Keratinocyte (primary cell): ENCODE results near the gene TMEM234. TPM values are rescaled to one million over a fixed set of nuclear protein-coding genes. Genes with fewer than 3 reads are reported as not detected.

Experiments used
- DNase-seq: peaks from one replicate; pipeline ENCODE4 v3.0.0-alpha.2; 2011; ENCODE audit warnings: low read depth, missing footprints, low spot score
- FAIRE-seq: peaks from 2 replicates; lab custom pipeline; 2011; peaks lifted over from hg19 to GRCh38; lab: Jason Lieb, UNC
- H2AFZ ChIP-seq: 2 replicates; pipeline ENCODE4 v1.6.0; 2012; ENCODE audit warnings: low read length, control low read depth, inconsistent platforms; ENCODE audit not compliant: control insufficient read depth
- H3K27ac ChIP-seq: 2 replicates; pipeline ENCODE4 v1.5.1; 2011; ENCODE audit warnings: low read length; ENCODE audit not compliant: control insufficient read depth, insufficient read depth
- H3K27me3 ChIP-seq: 3 replicates; pipeline ENCODE4 v1.6.0; 2011; ENCODE audit warnings: low read length; ENCODE audit not compliant: control insufficient read depth, insufficient read depth; ENCODE audit errors: extremely low read depth
- H3K36me3 ChIP-seq, 2 experiments: 2 replicates in 1 of 2; 3 replicates in 1 of 2; pipeline ENCODE4 v1.5.1; 2011; ENCODE audit warnings: low read length in 2 of 2, mild to moderate bottlenecking in 1 of 2; ENCODE audit not compliant: control insufficient read depth in 2 of 2, insufficient read depth in 2 of 2; ENCODE audit errors: extremely low read depth in 1 of 2
- H3K4me1 ChIP-seq: 3 replicates; pipeline ENCODE4 v1.5.1; 2011; ENCODE audit warnings: low read length; ENCODE audit not compliant: control insufficient read depth, insufficient read depth; ENCODE audit errors: extremely low read depth
- H3K4me2 ChIP-seq: 3 replicates; pipeline ENCODE4 v1.6.0; 2011; ENCODE audit warnings: low read depth, low read length; ENCODE audit not compliant: control insufficient read depth, insufficient read depth; ENCODE audit errors: extremely low read depth
- H3K4me3 ChIP-seq, 3 experiments: fragments of 200-600 bp in 1 of 3; sonication (generic) in 1 of 3; 2 replicates in 2 of 3; 3 replicates in 1 of 3; pipeline ENCODE4 v1.5.1; 2011 to 2016; ENCODE audit warnings: low read length in 3 of 3, mild to moderate bottlenecking in 3 of 3, control low read depth in 2 of 3, inconsistent platforms in 1 of 3, low read depth in 1 of 3, mixed read lengths in 1 of 3, mixed run types in 1 of 3, moderate library complexity in 1 of 3; ENCODE audit not compliant: control insufficient read depth in 2 of 3, insufficient read depth in 2 of 3; ENCODE audit errors: extremely low read depth in 1 of 3
- H3K79me2 ChIP-seq: 2 replicates; pipeline ENCODE4 v1.6.0; 2012; ENCODE audit warnings: low read length; ENCODE audit not compliant: control insufficient read depth, insufficient read depth
- H3K9ac ChIP-seq: 3 replicates; pipeline ENCODE4 v1.6.0; 2011; ENCODE audit warnings: low read length; ENCODE audit not compliant: control insufficient read depth, insufficient read depth; ENCODE audit errors: extremely low read depth
- H3K9me1 ChIP-seq: 3 replicates; pipeline ENCODE4 v1.6.0; 2011; ENCODE audit warnings: low read length; ENCODE audit not compliant: control insufficient read depth, insufficient read depth; ENCODE audit errors: extremely low read depth
- H3K9me3 ChIP-seq: 2 replicates; pipeline ENCODE4 v1.5.1; 2012; ENCODE audit warnings: low read depth, low read length; ENCODE audit not compliant: control insufficient read depth
- H4K20me1 ChIP-seq: 3 replicates; pipeline ENCODE4 v1.6.0; 2011; ENCODE audit warnings: low read length; ENCODE audit not compliant: control insufficient read depth, insufficient read depth; ENCODE audit errors: extremely low read depth
- EZH2 ChIP-seq: IDR thresholded peaks from one replicate; pipeline ENCODE4 v1.6.1; 2012; ENCODE audit warnings: inconsistent platforms, mild to moderate bottlenecking, low read length, moderate library complexity
- dilution Hi-C: fragments of 300-500 bp; cut with MboI; formaldehyde crosslinking; loops from one replicate; pipeline ENCODE4 v1.7.0; 2020; ENCODE audit warnings: low sequenced_read_pairs; ENCODE audit not compliant: extremely low pct_ligation_motif_present
- polyA plus RNA-seq, 5 experiments: library from polyadenylated mRNA; depleted of rRNA in 3 of 5; stranded (reverse) in 3 of 5; stranded (forward) in 1 of 5; unstranded in 1 of 5; fragments of >200 nt; gene quantifications; 1 replicate in 1 of 5; 2 replicates in 3 of 5; 3 replicates in 1 of 5; pipeline versions ENCODE4 v1.2.1 to v1.2.3, GENCODE V29; 2011 to 2012; ENCODE audit warnings: missing spikeins in 2 of 5, low read depth in 1 of 5, low replicate concordance in 1 of 5
- TF ChIP-seq, protein P1 (sequence below), 3 experiments: IDR thresholded peaks in 1 of 3; conservative IDR thresholded peaks in 1 of 3; optimal IDR thresholded peaks in 1 of 3; 2 replicates in 2 of 3; 3 replicates in 1 of 3; pipeline versions ENCODE3 to v1.5.1; 2011; ENCODE audit warnings: low read length in 3 of 3, mild to moderate bottlenecking in 3 of 3, moderate library complexity in 2 of 3, control low read depth in 1 of 3, inconsistent platforms in 1 of 3; ENCODE audit not compliant: insufficient read depth in 2 of 3; ENCODE audit errors: extremely low read depth in 1 of 3

Gene TMEM234
- polyA plus RNA-seq, 1 donor (not counting 4 experiments of a cell fraction or from before 2014, with no cell fraction given) = 14.4 TPM

DNA sequence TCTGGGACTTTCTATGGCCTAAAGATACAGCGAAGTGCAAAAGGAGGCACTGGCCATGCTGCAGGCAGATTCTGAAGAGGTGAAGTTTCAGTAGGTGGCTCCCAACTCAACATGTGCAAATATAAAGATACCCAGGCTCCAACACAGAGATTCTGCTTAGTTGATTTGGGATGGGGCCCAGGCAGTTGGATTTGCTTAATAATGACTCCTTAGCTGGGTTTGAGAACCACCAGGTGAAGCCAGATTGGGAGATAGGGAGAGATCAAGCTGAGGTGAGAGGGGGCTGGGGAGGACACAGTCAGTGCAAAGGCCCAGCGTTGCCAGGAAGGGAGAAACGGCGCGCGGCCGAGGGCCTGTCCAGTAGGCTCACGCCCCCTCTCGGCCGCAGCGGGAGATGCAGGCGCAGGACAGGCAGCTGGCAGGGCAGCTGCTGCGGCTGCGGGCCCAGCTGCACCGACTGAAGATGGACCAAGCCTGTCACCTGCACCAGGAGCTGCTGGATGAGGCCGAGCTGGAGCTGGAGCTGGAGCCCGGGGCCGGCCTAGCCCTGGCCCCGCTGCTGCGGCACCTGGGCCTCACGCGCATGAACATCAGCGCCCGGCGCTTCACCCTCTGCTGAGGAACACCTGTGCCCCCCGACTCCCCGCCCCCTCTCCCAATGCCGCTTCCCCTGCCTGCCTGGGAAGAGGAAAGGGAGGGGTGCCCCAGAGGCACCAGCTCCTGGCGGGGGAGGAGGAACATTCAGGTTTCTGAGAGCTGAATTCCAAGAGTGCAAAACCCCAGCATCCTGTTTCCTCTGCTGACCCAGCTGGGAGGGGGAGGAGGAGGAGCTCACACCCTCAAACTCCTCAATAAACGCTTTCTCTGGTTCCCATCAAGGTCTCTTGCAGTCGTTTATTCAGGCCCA is 26.1 kb upstream of the TMEM234 start:
- Histone ChIP-seq H3K27ac (no peak overlapping the region), H4K20me1 (no peaks in the 10 kb centered on the region), H3K9me3 (no peaks in the 10 kb centered on the region), H3K4me2 (peak overlapping the region; percentile 60), H3K4me3 (no peak overlapping the region), H3K79me2 (no peaks in the 10 kb centered on the region), H3K36me3 (no peaks in the 10 kb centered on the region), H3K27me3 (no peaks in the 10 kb centered on the region), H3K9me1 (no peaks in the 10 kb centered on the region), H3K4me1 (peaks cover 17% of the 10 kb centered on the region), H3K9ac (no peak overlapping the region), H2AFZ (peak overlapping the region; percentile 49)
- no peak for FAIRE-seq
- dilution Hi-C loops = no loop called here
- no peak for DNase-seq
- no peak for TF ChIP-seq EZH2
- TF ChIP-seq, protein P1, sequence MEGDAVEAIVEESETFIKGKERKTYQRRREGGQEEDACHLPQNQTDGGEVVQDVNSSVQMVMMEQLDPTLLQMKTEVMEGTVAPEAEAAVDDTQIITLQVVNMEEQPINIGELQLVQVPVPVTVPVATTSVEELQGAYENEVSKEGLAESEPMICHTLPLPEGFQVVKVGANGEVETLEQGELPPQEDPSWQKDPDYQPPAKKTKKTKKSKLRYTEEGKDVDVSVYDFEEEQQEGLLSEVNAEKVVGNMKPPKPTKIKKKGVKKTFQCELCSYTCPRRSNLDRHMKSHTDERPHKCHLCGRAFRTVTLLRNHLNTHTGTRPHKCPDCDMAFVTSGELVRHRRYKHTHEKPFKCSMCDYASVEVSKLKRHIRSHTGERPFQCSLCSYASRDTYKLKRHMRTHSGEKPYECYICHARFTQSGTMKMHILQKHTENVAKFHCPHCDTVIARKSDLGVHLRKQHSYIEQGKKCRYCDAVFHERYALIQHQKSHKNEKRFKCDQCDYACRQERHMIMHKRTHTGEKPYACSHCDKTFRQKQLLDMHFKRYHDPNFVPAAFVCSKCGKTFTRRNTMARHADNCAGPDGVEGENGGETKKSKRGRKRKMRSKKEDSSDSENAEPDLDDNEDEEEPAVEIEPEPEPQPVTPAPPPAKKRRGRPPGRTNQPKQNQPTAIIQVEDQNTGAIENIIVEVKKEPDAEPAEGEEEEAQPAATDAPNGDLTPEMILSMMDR (optimal IDR thresholded peaks at IDR 0.05 in 1 of 3, IDR thresholded peaks at IDR 0.05 in 1 of 3, conservative IDR thresholded peaks at IDR 0.05 in 1 of 3; ENCODE audit: extremely low read depth in 1 of 3, insufficient read depth in 2 of 3, low read length in 3 of 3) = peak; percentile 85 to 99 (median 98)

- Histone ChIP-seq H3K4me2 (no peak overlapping the region), H4K20me1 (no peaks in the 10 kb centered on the region), H3K27me3 (no peaks in the 10 kb centered on the region), H3K9me1 (no peaks in the 10 kb centered on the region), H3K79me2 (no peaks in the 10 kb centered on the region), H3K27ac (no peak overlapping the region), H3K4me3 (no peak overlapping the region), H3K9me3 (no peaks in the 10 kb centered on the region), H3K36me3 (no peaks in the 10 kb centered on the region), H3K4me1 (peaks cover 17% of the 10 kb centered on the region), H2AFZ (no peak overlapping the region), H3K9ac (no peak overlapping the region)
- no peak for DNase-seq
- FAIRE-seq = no peak
- dilution Hi-C loops = no loop called here
- TF ChIP-seq, protein P1 (optimal IDR thresholded peaks at IDR 0.05 in 1 of 3, IDR thresholded peaks at IDR 0.05 in 1 of 3, conservative IDR thresholded peaks at IDR 0.05 in 1 of 3; ENCODE audit: extremely low read depth in 1 of 3, insufficient read depth in 2 of 3, low read length in 3 of 3) = no peak
- TF ChIP-seq EZH2 = no peak
Measured at GRCh38 chr1:32247452-32247851, 25.3 kb upstream of the TMEM234 start.
